ENCODE measurements around the gene CACNA1H.

Gene CACNA1H

DNA sequence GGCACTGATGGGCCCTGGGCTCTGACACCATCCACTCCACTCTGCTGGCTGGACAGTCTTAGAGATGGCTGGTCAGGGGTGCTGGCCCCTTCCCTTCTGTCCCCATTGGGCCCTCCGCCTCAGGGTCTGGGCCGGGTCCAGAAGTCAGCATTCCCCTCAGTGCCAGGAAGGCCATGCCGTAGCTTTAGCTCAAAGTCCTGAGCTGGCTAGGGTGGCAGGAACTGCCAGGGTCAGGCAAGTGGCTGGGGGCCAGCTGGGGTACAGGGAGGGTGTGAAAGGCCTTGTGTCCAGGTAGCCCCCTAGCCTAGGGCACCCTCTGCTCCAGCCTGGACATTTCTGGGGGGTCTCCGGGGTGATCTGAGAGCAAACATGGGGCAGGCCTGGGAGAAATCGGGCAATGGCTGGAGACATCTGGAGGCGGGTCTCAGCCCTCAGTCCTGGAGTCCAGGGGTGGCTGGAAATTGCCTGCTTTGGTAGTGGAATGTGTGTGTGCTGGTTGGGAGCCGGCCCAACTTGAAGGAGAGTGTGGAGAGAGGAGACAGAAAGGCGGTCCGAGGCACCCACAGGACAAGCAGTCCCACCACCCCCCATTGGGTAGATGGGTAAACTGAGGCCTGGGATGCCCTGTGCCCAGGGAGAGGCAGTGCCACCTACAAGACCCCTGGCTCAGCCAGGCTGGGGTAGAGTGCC, 39.6 kb downstream of the CACNA1H start:
- no peak overlapping the region for H3K27ac ChIP-seq (ENCODE audit: low read length, poor library complexity, severe bottlenecking)
- H4K91ac ChIP-seq (ENCODE audit: low read length): no peak overlapping the region
- H2BK15ac ChIP-seq (ENCODE audit: low read depth, poor library complexity, severe bottlenecking): no peak overlapping the region
- no peak overlapping the region for H2AK5ac ChIP-seq (ENCODE audit: low read length, severe bottlenecking)
- no peak overlapping the region for H2BK120ac ChIP-seq (ENCODE audit: low read depth, low read length)
- no peak overlapping the region for H2AFZ ChIP-seq (ENCODE audit: low read depth, low read length)
- H3K27me3 ChIP-seq (ENCODE audit: control insufficient read depth in 1 of 2, insufficient read depth in 1 of 2, low read length in 2 of 2): peaks cover 3 to 43% of the 10 kb centered on the region in 2 experiments
- no peak overlapping the region for H3K18ac ChIP-seq (ENCODE audit: low read depth in 1 of 2, low read length in 2 of 2)
- no peak overlapping the region for H2BK12ac ChIP-seq (ENCODE audit: low read length in 2 of 2)
- no peak overlapping the region for H3K23ac ChIP-seq (ENCODE audit: low read length in 2 of 2)
- 81% methylated on average over 8 of the region's 9 CpGs for WGBS
- H3K4me1 ChIP-seq (ENCODE audit: control insufficient read depth, insufficient read depth, low read depth, low read length): peaks cover 2% of the 10 kb centered on the region
- no peak overlapping the region for H3K4me2 ChIP-seq (ENCODE audit: low read length, poor library complexity, severe bottlenecking)
- no peak overlapping the region for H2BK5ac ChIP-seq (ENCODE audit: low read depth, low read length, poor library complexity, severe bottlenecking)
- H3K4me3 ChIP-seq (ENCODE audit: insufficient read depth in 1 of 2, low read depth in 1 of 2, low read length in 2 of 2): no peak overlapping the region
- H4K8ac ChIP-seq (ENCODE audit: low read length): no peak overlapping the region
- no peak overlapping the region for H3K4ac ChIP-seq (ENCODE audit: low read depth in 1 of 2, low read length in 2 of 2)
- H3K9me3 ChIP-seq (ENCODE audit: control insufficient read depth, low read length): no peaks in the 10 kb centered on the region
- no peaks in the 10 kb centered on the region for H3K79me1 ChIP-seq (replicated peaks; ENCODE audit: low read length, poor library complexity, severe bottlenecking)
- no peaks in the 10 kb centered on the region for H3K36me3 ChIP-seq (ENCODE audit: control insufficient read depth in 1 of 2, insufficient read depth in 2 of 2, low read depth in 1 of 2, low read length in 2 of 2)
- H3K14ac ChIP-seq (ENCODE audit: low read length in 2 of 2): no peak overlapping the region
- DNase-seq: no peak
- no peak overlapping the region for H3K9ac ChIP-seq (ENCODE audit: low read length)

DNA sequence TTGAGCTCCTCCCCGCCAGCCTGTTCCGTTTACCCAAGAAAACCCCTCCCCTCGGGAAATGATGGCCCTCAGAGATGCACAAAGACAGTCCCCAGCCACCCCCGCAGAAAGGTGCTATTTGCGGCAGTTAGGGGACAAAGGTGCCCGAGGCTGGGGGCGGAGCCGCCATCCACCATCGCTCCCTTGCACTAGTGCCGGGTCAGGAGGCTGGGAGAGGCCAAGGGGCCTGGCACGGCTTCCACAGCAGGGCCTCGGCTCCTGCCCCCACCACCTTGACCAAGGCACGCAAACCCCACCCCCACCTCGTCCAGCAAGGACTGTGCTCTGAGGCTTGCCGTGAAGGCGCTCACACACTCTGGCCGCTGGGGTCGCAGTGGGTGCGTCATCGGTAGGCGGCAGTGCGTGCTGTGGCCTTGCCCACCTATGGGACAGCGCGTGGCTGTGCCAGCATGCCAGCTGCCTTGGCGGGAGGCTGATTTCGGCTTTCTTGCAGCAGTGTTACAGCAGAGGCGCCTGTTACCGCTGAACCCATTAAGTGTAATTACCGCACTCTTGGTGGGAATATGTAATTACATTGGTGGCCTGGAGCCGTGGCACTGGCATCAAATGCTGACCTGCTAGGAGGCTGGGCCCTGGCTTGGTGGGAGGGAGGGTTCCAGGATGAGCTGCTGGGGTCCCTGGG, 40.4 kb downstream of the CACNA1H start:
- H3K27ac ChIP-seq (ENCODE audit: low read length, poor library complexity, severe bottlenecking): no peak overlapping the region
- no peak for DNase-seq
- no peak overlapping the region for H2BK15ac ChIP-seq (ENCODE audit: low read depth, poor library complexity, severe bottlenecking)
- no peak overlapping the region for H3K4ac ChIP-seq (ENCODE audit: low read depth in 1 of 2, low read length in 2 of 2)
- no peak overlapping the region for H2BK5ac ChIP-seq (ENCODE audit: low read depth, low read length, poor library complexity, severe bottlenecking)
- no peak overlapping the region for H3K14ac ChIP-seq (ENCODE audit: low read length in 2 of 2)
- H2BK120ac ChIP-seq (ENCODE audit: low read depth, low read length): no peak overlapping the region
- H2AK5ac ChIP-seq (ENCODE audit: low read length, severe bottlenecking): no peak overlapping the region
- H3K18ac ChIP-seq (ENCODE audit: low read depth in 1 of 2, low read length in 2 of 2): no peak overlapping the region
- no peak overlapping the region for H4K8ac ChIP-seq (ENCODE audit: low read length)
- H3K79me1 ChIP-seq (replicated peaks; ENCODE audit: low read length, poor library complexity, severe bottlenecking): no peaks in the 10 kb centered on the region
- no peak overlapping the region for H3K9ac ChIP-seq (ENCODE audit: low read length)
- no peak overlapping the region for H3K4me2 ChIP-seq (ENCODE audit: low read length, poor library complexity, severe bottlenecking)
- no peak overlapping the region for H2AFZ ChIP-seq (ENCODE audit: low read depth, low read length)
- peaks cover 5 to 39% of the 10 kb centered on the region in 2 experiments for H3K27me3 ChIP-seq (ENCODE audit: control insufficient read depth in 1 of 2, insufficient read depth in 1 of 2, low read length in 2 of 2)
- peaks cover 2% of the 10 kb centered on the region for H3K4me1 ChIP-seq (ENCODE audit: control insufficient read depth, insufficient read depth, low read depth, low read length)
- H3K23ac ChIP-seq (ENCODE audit: low read length in 2 of 2): no peak overlapping the region
- H3K9me3 ChIP-seq (ENCODE audit: control insufficient read depth, low read length): no peaks in the 10 kb centered on the region
- H3K36me3 ChIP-seq (ENCODE audit: control insufficient read depth in 1 of 2, insufficient read depth in 2 of 2, low read depth in 1 of 2, low read length in 2 of 2): no peaks in the 10 kb centered on the region
- H4K91ac ChIP-seq (ENCODE audit: low read length): no peak overlapping the region
- no peak overlapping the region for H3K4me3 ChIP-seq (ENCODE audit: insufficient read depth in 1 of 2, low read depth in 1 of 2, low read length in 2 of 2)
- WGBS: 89% methylated on average over 30 of the region's 30 CpGs
- no peak overlapping the region for H2BK12ac ChIP-seq (ENCODE audit: low read length in 2 of 2)

DNA sequence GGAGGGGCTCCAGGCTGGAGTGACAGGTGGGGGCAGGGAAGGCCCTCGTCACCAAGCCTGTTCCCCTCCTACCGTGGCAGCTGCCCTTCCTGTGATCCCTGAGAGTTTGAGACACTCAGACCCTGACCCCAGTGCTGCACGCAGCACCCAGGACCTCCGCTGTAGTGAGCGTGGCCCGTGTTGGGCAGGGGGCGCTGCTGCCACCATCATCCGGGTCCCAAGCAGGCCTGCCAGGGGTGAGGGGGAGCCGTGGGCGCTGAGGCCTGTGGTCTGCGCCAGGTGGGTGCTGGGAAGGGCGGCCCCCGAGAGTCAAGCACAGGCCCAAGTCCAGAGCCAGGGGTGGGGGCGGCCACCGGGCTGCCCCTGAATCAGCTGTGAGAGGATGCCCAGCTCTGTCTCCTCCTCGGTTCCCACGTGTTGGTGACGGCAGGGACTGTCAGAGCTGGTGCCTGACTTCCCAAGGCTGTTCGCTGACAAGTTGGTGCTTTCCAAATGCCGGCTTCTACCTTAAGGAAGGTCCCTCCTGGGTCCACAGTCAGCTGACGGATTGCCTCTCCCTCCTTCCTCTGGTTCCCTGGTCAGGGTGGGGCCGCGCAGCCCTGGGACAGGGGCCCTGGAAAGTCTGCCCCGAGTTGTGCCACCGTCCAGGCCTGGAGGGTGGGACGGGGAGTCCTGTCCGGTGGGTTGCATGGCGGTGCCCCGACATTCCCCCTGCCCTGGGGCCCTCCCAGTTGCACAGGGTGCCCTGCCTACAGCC, 41.1 kb downstream of the CACNA1H start:
- Histone ChIP-seq H2AK5ac (ENCODE audit: low read length, severe bottlenecking) (no peak overlapping the region), H3K27ac (ENCODE audit: low read length, poor library complexity, severe bottlenecking) (no peak overlapping the region), H3K9me3 (ENCODE audit: control insufficient read depth, low read length) (no peaks in the 10 kb centered on the region), H3K4me1 (ENCODE audit: control insufficient read depth, insufficient read depth, low read depth, low read length) (peaks cover 2% of the 10 kb centered on the region), H3K36me3 (ENCODE audit: control insufficient read depth in 1 of 2, insufficient read depth in 2 of 2, low read depth in 1 of 2, low read length in 2 of 2) (no peaks in the 10 kb centered on the region), H3K27me3 (ENCODE audit: control insufficient read depth in 1 of 2, insufficient read depth in 1 of 2, low read length in 2 of 2) (peaks cover 5 to 38% of the 10 kb centered on the region in 2 experiments), H4K8ac (ENCODE audit: low read length) (no peak overlapping the region), H3K9ac (ENCODE audit: low read length) (no peak overlapping the region), H3K23ac (ENCODE audit: low read length in 2 of 2) (no peak overlapping the region), H4K91ac (ENCODE audit: low read length) (no peak overlapping the region), H3K18ac (ENCODE audit: low read depth in 1 of 2, low read length in 2 of 2) (no peak overlapping the region), H3K4me3 (ENCODE audit: insufficient read depth in 1 of 2, low read depth in 1 of 2, low read length in 2 of 2) (no peak overlapping the region), H3K4ac (ENCODE audit: low read depth in 1 of 2, low read length in 2 of 2) (no peak overlapping the region), H2BK12ac (ENCODE audit: low read length in 2 of 2) (no peak overlapping the region), H3K14ac (ENCODE audit: low read length in 2 of 2) (no peak overlapping the region), H3K4me2 (ENCODE audit: low read length, poor library complexity, severe bottlenecking) (no peak overlapping the region), H2BK5ac (ENCODE audit: low read depth, low read length, poor library complexity, severe bottlenecking) (no peak overlapping the region), H2BK120ac (ENCODE audit: low read depth, low read length) (no peak overlapping the region), H3K79me1 (replicated peaks; ENCODE audit: low read length, poor library complexity, severe bottlenecking) (no peaks in the 10 kb centered on the region), H2AFZ (ENCODE audit: low read depth, low read length) (no peak overlapping the region), H2BK15ac (ENCODE audit: low read depth, poor library complexity, severe bottlenecking) (no peak overlapping the region)
- 79% methylated on average over 29 of the region's 29 CpGs for WGBS
- DNase-seq: no peak
